ENCODE results near the gene ASPG.
A peak's percentile ranks its signal among the peaks of the same experiment; 100 is the strongest.

Gene ASPG

GRCh38 chr14:104075530-104076151 is 9.9 kb upstream of the ASPG start:
- no peak for DNase-seq (ENCODE audit: low read depth)

- no peak for DNase-seq (ENCODE audit: low read depth)
Measured at GRCh38 chr14:104076743-104077142, 8.8 kb upstream of the ASPG start.

GRCh38 chr14:104078031-104078455 is 7.5 kb upstream of the ASPG start:
- peak; percentile 72 for DNase-seq (ENCODE audit: low read depth)

- no peak for DNase-seq (ENCODE audit: low read depth)
Measured at GRCh38 chr14:104080376-104081260, 4.9 kb upstream of the ASPG start.

- DNase-seq (ENCODE audit: low read depth) = no peak
Measured at GRCh38 chr14:104081261-104081835, 4.2 kb upstream of the ASPG start.

- DNase-seq (ENCODE audit: low read depth) = no peak
Measured at GRCh38 chr14:104081951-104082464, 3.5 kb upstream of the ASPG start.

- DNase-seq (ENCODE audit: low read depth) = no peak
Measured at GRCh38 chr14:104082807-104083206, 2.7 kb upstream of the ASPG start.

GRCh38 chr14:104084251-104085002 is 1.1 kb upstream of the ASPG start:
- no peak for DNase-seq (ENCODE audit: low read depth)

- DNase-seq (ENCODE audit: low read depth) = no peak
Measured at GRCh38 chr14:104085889-104086201, 345 bp downstream of the ASPG start.

GRCh38 chr14:104086210-104086660 is 735 bp downstream of the ASPG start:
- DNase-seq (ENCODE audit: low read depth) = no peak

- no peak for DNase-seq (ENCODE audit: low read depth)
Measured at GRCh38 chr14:104086661-104087461, 1.4 kb downstream of the ASPG start.

- DNase-seq (ENCODE audit: low read depth) = no peak
Measured at GRCh38 chr14:104087505-104087904, 2.0 kb downstream of the ASPG start.

GRCh38 chr14:104087981-104088850 is 2.7 kb downstream of the ASPG start:
- no peak for DNase-seq (ENCODE audit: low read depth)

GRCh38 chr14:104090071-104090748 is 4.7 kb downstream of the ASPG start:
- DNase-seq (ENCODE audit: low read depth) = no peak

- no peak for DNase-seq (ENCODE audit: low read depth)
Measured at GRCh38 chr14:104091061-104091926, 5.8 kb downstream of the ASPG start.

- DNase-seq (ENCODE audit: low read depth) = no peak
Measured at GRCh38 chr14:104091927-104092771, 6.6 kb downstream of the ASPG start.

- DNase-seq (ENCODE audit: low read depth) = no peak
Measured at GRCh38 chr14:104092931-104093365, 7.4 kb downstream of the ASPG start.

All from activated T-helper 9 cell treated with anti-CD3 and anti-CD28 coated beads, Interleukin-2, amount 50 U/mL, for 16 hours (primary cell).